Measurements from ENCODE around the gene PLXDC2. TPM values are rescaled to one million over a fixed set of nuclear protein-coding genes. Genes with fewer than 3 reads are reported as not detected.

The PLXDC2 gene
- total RNA-seq, 1 experiment from 2014 or later = 38.7 TPM

DNA sequence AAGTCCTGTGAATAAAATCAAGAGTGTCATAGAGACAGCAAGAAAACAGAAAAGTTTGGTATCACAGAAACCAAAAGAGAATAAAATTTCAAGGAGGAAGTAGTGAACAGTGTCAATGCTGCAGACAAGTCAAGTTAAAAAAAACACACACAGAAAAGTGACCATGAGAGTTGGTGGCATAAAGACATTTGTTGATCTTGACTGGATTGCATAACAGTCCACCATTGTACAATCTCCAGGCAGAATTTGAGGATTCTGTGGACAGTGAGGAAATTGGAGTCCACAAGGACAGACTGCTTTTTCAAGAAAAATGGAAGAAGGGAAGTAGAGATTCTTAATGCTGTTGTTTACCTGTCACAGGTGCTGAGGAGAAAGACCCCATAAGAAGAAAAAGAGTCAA, 412.5 kb downstream of the PLXDC2 start:
- Histone ChIP-seq H2BK15ac (ENCODE audit: low read depth, low read length) (no peak overlapping the region), H4K5ac (ENCODE audit: insufficient read length, low read depth, low read length) (no peak overlapping the region), H3K18ac (ENCODE audit: insufficient read length, low read depth, low read length) (no peak overlapping the region), H3K27me3 (ENCODE audit: insufficient read depth, low read length) (no peaks in the 10 kb centered on the region), H3K14ac (ENCODE audit: insufficient read depth, low read length) (no peak overlapping the region), H2BK120ac (ENCODE audit: low read depth, low read length, poor library complexity, severe bottlenecking) (no peak overlapping the region), H3K4me2 (ENCODE audit: insufficient read depth, insufficient read length, low read length) (no peak overlapping the region), H4K20me1 (ENCODE audit: control insufficient read depth, insufficient read depth, insufficient read length) (no peaks in the 10 kb centered on the region), H3K23me2 (ENCODE audit: insufficient read length, low read depth, low read length, poor library complexity, severe bottlenecking) (no peaks in the 10 kb centered on the region), H3K79me2 (ENCODE audit: insufficient read depth, low read length) (no peaks in the 10 kb centered on the region), H3K9ac (ENCODE audit: extremely low read depth, insufficient read length, low read length) (no peak overlapping the region), H2BK5ac (ENCODE audit: insufficient read length, low read length) (no peak overlapping the region), H2BK12ac (ENCODE audit: insufficient read length, low read depth, low read length) (no peak overlapping the region), H2BK20ac (ENCODE audit: low read depth, low read length, poor library complexity, severe bottlenecking) (no peak overlapping the region), H3K27ac (ENCODE audit: insufficient read length, low read depth, low read length) (no peak overlapping the region), H3T11ph (ENCODE audit: low read length) (no peak overlapping the region), H3K79me1 (ENCODE audit: insufficient read depth, low read depth, low read length, poor library complexity, severe bottlenecking) (no peaks in the 10 kb centered on the region), H4K91ac (ENCODE audit: insufficient read length, low read depth, low read length) (no peak overlapping the region), H2AFZ (ENCODE audit: low read length) (no peak overlapping the region), H4K8ac (replicated peaks; ENCODE audit: insufficient read length, low read depth, low read length) (no peak overlapping the region), H3K4ac (ENCODE audit: low read depth, low read length) (no peak overlapping the region), H3K23ac (ENCODE audit: insufficient read length, low read depth, low read length) (no peak overlapping the region), H2AK5ac (ENCODE audit: insufficient read length, low read length) (no peak overlapping the region), H3K4me1 (ENCODE audit: insufficient read depth, low read length) (no peaks in the 10 kb centered on the region), H3K56ac (ENCODE audit: insufficient read length, low read depth, low read length) (no peak overlapping the region), H3K9me3 (ENCODE audit: control insufficient read depth, low read depth, low read length) (no peaks in the 10 kb centered on the region)
- Mint-ChIP-seq H3K27ac (peak overlapping the region in 1 of 3 experiments; percentile 15; a peak in 2 of 7 replicates), H3K27me3 (ENCODE audit: low read depth) (no peaks in the 10 kb centered on the region), H3K36me3 (ENCODE audit: insufficient read depth in 1 of 3, low read depth in 3 of 3) (peaks cover 3 to 11% (median 6%) of the 10 kb centered on the region in 3 experiments; a peak in 5 of 7 replicates), H3K4me3 (no peak overlapping the region), H3K9me3 (no peaks in the 10 kb centered on the region), H3K4me1 (peaks cover 0 to 8% of the 10 kb centered on the region in 2 experiments; a peak in 3 of 4 replicates)
- DNase-seq = no peak
- TF ChIP-seq CTCF (conservative IDR thresholded peaks at IDR 0.05) = no peak

Data from H9 (cell line).